Measurements from ENCODE around the gene SSNA1.

SSNA1 gene, protein sequence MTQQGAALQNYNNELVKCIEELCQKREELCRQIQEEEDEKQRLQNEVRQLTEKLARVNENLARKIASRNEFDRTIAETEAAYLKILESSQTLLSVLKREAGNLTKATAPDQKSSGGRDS

DNA sequence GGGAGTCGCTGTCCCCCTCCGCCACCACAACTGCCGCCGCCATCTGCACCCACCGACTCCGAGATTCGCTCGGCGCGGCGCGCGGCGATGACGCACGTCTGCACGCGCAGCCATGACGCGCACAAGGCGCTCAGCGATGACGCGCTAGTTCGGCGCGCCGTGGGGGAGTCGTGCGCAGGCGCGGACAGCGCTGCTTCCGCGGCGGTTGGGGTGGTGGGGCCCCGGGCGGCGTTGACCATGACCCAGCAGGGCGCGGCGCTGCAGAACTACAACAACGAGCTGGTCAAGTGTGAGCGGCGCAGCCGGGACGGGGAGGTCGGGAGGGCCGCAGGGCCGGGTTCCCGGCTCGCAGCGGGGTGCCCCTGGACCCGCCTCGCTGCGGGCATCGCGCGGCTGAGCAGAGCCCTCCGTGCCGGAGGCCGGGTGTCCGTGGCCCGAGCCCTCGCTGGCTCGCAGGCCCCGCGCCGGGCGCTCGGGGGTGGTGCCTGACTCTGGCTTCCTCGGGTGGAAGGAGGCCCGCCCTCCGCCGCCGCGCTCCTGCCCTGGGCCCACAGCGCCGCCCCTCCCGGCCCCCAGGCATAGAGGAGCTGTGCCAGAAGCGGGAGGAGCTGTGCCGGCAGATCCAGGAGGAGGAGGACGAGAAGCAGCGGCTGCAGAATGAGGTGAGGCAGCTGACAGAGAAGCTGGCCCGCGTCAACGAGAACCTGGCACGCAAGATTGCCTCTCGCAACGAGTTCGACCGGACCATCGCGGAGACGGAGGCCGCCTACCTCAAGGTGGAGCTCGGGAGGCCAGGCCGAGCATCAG, at the start of gene SSNA1, which contains the start of gene ANAPC2:
Gene SSNA1 (plus strand): TSS at position 187 of the 807 bp plus-strand sequence. CDS start 51 bp downstream, at position 238.
Gene ANAPC2 (minus strand): TSS at position 71 of the 807 bp plus-strand sequence. CDS start 28 bp downstream, at position 43.
- Histone ChIP-seq H3K4me1 (ENCODE audit: control insufficient read depth, insufficient read depth, low read length) (peaks cover 24% of the 10 kb centered on the region), H3K9ac (ENCODE audit: low read length) (peak within 1 kb of the TSS; percentile 90), H3K27ac (ENCODE audit: low read depth, low read length) (peak within 1 kb of the TSS; percentile 91), H3K27me3 (ENCODE audit: control insufficient read depth, insufficient read depth, low read length) (no peaks in the 10 kb centered on the region), H3K36me3 (ENCODE audit: control insufficient read depth, insufficient read depth, low read length) (peaks cover 26% of the 10 kb centered on the region), H3K4me3 (ENCODE audit: low read length) (peak within 1 kb of the TSS; percentile 92)

DNA sequence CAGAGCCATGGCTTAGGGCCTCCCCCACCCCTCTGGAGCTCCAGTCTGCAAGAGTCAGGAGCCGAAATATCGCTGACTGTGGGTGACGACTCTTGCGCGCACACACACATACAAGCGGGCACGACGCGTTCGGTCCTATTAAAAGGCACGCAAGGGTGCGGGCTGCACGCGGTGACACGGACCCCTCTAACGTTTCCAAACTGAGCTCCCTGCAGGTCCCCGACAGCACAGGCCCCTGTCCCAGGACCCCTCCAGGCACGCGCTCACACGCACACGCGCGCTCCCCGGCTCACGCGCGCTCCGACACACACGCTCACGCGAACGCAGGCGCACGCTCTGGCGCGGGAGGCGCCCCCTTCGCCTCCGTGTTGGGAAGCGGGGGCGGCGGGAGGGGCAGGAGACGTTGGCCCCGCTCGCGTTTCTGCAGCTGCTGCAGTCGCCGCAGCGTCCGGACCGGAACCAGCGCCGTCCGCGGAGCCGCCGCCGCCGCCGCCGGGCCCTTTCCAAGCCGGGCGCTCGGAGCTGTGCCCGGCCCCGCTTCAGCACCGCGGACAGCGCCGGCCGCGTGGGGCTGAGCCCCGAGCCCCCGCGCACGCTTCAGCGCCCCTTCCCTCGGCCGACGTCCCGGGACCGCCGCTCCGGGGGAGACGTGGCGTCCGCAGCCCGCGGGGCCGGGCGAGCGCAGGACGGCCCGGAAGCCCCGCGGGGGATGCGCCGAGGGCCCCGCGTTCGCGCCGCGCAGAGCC, 49.6 kb upstream of the SSNA1 start, which contains the start of gene GRIN1:
Gene GRIN1 (plus strand): TSS at position 433 of the 746 bp plus-strand sequence. CDS start 333 bp downstream, outside the sequence.
- no peak within 1 kb of the TSS for H3K4me3 ChIP-seq (ENCODE audit: low read length)
- no peaks in the 10 kb centered on the region for H3K4me1 ChIP-seq (ENCODE audit: control insufficient read depth, insufficient read depth, low read length)
- H3K36me3 ChIP-seq (ENCODE audit: control insufficient read depth, insufficient read depth, low read length): no peaks in the 10 kb centered on the region
- H3K27me3 ChIP-seq (ENCODE audit: control insufficient read depth, insufficient read depth, low read length): peaks cover 40% of the 10 kb centered on the region
- H3K9ac ChIP-seq (ENCODE audit: low read length): no peak within 1 kb of the TSS
- no peak within 1 kb of the TSS for H3K27ac ChIP-seq (ENCODE audit: low read depth, low read length)

DNA sequence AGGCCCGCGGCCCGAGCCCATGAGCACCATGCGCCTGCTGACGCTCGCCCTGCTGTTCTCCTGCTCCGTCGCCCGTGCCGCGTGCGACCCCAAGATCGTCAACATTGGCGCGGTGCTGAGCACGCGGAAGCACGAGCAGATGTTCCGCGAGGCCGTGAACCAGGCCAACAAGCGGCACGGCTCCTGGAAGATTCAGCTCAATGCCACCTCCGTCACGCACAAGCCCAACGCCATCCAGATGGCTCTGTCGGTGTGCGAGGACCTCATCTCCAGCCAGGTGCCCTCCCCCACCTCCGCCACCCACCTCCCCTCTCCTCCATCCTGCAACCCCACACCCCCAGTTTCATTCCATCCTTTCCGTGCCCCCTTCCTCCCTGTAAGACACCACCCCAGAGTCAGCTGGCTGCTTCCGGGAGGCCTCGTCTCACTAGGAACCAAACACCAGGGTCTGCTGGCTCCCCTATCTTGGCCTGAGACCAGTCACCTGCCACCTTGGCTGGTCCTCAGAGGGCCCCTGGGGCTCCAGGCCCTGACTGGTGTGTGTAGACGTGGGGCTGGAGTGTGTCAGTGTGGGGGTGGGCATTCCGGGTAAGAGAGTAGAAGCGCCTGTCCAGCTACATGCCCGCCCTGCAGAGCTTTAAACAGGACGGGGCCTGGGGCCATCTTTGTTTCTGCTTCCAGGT, 48.9 kb upstream of the SSNA1 start:
- Histone ChIP-seq H3K27me3 (ENCODE audit: control insufficient read depth, insufficient read depth, low read length) (peaks cover 40% of the 10 kb centered on the region), H3K4me1 (ENCODE audit: control insufficient read depth, insufficient read depth, low read length) (no peaks in the 10 kb centered on the region), H3K36me3 (ENCODE audit: control insufficient read depth, insufficient read depth, low read length) (no peaks in the 10 kb centered on the region), H3K4me3 (ENCODE audit: low read length) (no peak overlapping the region), H3K9ac (ENCODE audit: low read length) (no peak overlapping the region), H3K27ac (ENCODE audit: low read depth, low read length) (no peak overlapping the region)

- peaks cover 40% of the 10 kb centered on the region for H3K27me3 ChIP-seq (ENCODE audit: control insufficient read depth, insufficient read depth, low read length)
- no peak overlapping the region for H3K27ac ChIP-seq (ENCODE audit: low read depth, low read length)
- no peak overlapping the region for H3K4me3 ChIP-seq (ENCODE audit: low read length)
These were observed 48.1 kb upstream of the SSNA1 start for GRCh38 chr9:137140151-137141012.

GRCh38 chr9:137141050-137141810, 47.2 kb upstream of the SSNA1 start:
- Histone ChIP-seq H3K9ac (ENCODE audit: low read length) (no peak overlapping the region), H3K27ac (ENCODE audit: low read depth, low read length) (no peak overlapping the region), H3K4me1 (ENCODE audit: control insufficient read depth, insufficient read depth, low read length) (no peaks in the 10 kb centered on the region), H3K27me3 (ENCODE audit: control insufficient read depth, insufficient read depth, low read length) (peaks cover 37% of the 10 kb centered on the region), H3K4me3 (ENCODE audit: low read length) (no peak overlapping the region), H3K36me3 (ENCODE audit: control insufficient read depth, insufficient read depth, low read length) (no peaks in the 10 kb centered on the region)

More at GRCh38 chr9:137140151-137141012, 48.1 kb upstream of the SSNA1 start:
- H3K9ac ChIP-seq (ENCODE audit: low read length): no peak overlapping the region
- H3K36me3 ChIP-seq (ENCODE audit: control insufficient read depth, insufficient read depth, low read length): no peaks in the 10 kb centered on the region
- no peaks in the 10 kb centered on the region for H3K4me1 ChIP-seq (ENCODE audit: control insufficient read depth, insufficient read depth, low read length)

DNA sequence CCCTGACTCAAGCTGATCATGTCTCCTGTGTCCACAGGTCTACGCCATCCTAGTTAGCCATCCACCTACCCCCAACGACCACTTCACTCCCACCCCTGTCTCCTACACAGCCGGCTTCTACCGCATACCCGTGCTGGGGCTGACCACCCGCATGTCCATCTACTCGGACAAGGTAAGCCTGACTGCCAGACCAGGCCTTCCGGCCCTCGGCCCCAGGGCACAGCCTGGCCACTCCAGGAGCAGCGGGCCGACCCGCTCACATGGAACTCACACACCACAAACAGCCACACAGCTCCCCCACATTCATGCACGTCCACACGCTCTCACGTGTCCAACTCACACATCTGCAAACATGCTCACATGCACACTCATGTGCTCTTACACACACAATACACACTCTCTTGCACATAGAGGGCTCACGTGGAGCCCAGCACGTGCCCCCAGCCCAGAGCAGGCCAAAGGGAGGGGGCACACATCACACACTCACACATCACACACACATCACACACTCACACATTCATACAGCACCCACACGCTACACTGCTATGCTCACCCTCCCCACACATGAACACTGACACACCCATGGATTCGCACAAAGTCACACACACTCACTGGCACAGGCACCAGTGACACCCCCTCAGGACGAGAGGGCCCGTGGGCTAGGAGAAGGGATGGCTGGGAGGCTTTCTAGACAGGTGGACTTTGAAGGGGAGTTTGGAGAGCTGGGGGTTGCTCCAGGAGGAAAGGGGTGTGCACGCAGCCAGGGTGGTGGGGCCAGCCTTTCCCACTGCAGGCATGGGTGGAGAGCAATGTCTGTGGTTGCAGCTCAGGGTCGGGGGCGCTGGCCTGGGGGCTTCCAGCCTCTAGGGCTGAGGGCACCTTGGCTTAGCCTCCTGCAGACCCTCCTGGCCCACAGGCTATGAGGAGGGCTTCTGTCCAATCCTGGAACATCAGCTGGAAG, 46.2 kb upstream of the SSNA1 start:
- H3K4me3 ChIP-seq (ENCODE audit: low read length): no peak overlapping the region
- H3K27me3 ChIP-seq (ENCODE audit: control insufficient read depth, insufficient read depth, low read length): peaks cover 34% of the 10 kb centered on the region
- H3K36me3 ChIP-seq (ENCODE audit: control insufficient read depth, insufficient read depth, low read length): no peaks in the 10 kb centered on the region
- no peak overlapping the region for H3K27ac ChIP-seq (ENCODE audit: low read depth, low read length)
- H3K9ac ChIP-seq (ENCODE audit: low read length): no peak overlapping the region
- H3K4me1 ChIP-seq (ENCODE audit: control insufficient read depth, insufficient read depth, low read length): no peaks in the 10 kb centered on the region

GRCh38 chr9:137143459-137143858, 45.0 kb upstream of the SSNA1 start:
- peaks cover 29% of the 10 kb centered on the region for H3K27me3 ChIP-seq (ENCODE audit: control insufficient read depth, insufficient read depth, low read length)
- no peak overlapping the region for H3K9ac ChIP-seq (ENCODE audit: low read length)
- H3K4me1 ChIP-seq (ENCODE audit: control insufficient read depth, insufficient read depth, low read length): no peaks in the 10 kb centered on the region
- no peaks in the 10 kb centered on the region for H3K36me3 ChIP-seq (ENCODE audit: control insufficient read depth, insufficient read depth, low read length)
- no peak overlapping the region for H3K4me3 ChIP-seq (ENCODE audit: low read length)
- H3K27ac ChIP-seq (ENCODE audit: low read depth, low read length): no peak overlapping the region

- no peak overlapping the region for H3K27ac ChIP-seq (ENCODE audit: low read depth, low read length)
- H3K9ac ChIP-seq (ENCODE audit: low read length): no peak overlapping the region
- no peaks in the 10 kb centered on the region for H3K36me3 ChIP-seq (ENCODE audit: control insufficient read depth, insufficient read depth, low read length)
- H3K4me3 ChIP-seq (ENCODE audit: low read length): no peak overlapping the region
- peaks cover 25% of the 10 kb centered on the region for H3K27me3 ChIP-seq (ENCODE audit: control insufficient read depth, insufficient read depth, low read length)
- no peaks in the 10 kb centered on the region for H3K4me1 ChIP-seq (ENCODE audit: control insufficient read depth, insufficient read depth, low read length)
These were observed 42.5 kb upstream of the SSNA1 start for GRCh38 chr9:137145731-137146526.

DNA sequence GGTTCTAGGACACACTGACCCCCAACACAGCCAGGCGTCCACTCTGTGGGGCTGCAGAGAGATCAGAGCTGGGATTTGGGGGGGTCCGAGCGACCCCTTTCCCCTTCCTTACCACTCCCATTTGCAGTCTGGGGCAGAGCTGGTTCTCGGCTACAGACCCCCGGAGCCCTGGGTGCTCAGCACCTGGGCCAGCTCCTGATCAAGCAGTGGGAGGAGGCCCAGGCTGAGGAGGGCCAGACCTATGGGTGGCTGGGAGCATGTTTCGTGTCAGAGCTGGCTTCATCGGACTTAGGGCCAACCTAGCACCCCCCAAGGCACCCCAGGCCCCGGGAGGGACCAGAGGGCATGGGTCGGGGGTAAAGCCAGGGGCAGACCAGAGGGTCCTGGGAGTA, 42.0 kb upstream of the SSNA1 start:
- H3K9ac ChIP-seq (ENCODE audit: low read length): no peak overlapping the region

More for the DNA sequence above, 42.0 kb upstream of the SSNA1 start:
- Histone ChIP-seq H3K27ac (ENCODE audit: low read depth, low read length) (no peak overlapping the region), H3K27me3 (ENCODE audit: control insufficient read depth, insufficient read depth, low read length) (peaks cover 24% of the 10 kb centered on the region), H3K36me3 (ENCODE audit: control insufficient read depth, insufficient read depth, low read length) (no peaks in the 10 kb centered on the region), H3K4me3 (ENCODE audit: low read length) (no peak overlapping the region), H3K4me1 (ENCODE audit: control insufficient read depth, insufficient read depth, low read length) (no peaks in the 10 kb centered on the region)
